ENCODE measurements around the gene CCDC178.

The CCDC178 gene

DNA sequence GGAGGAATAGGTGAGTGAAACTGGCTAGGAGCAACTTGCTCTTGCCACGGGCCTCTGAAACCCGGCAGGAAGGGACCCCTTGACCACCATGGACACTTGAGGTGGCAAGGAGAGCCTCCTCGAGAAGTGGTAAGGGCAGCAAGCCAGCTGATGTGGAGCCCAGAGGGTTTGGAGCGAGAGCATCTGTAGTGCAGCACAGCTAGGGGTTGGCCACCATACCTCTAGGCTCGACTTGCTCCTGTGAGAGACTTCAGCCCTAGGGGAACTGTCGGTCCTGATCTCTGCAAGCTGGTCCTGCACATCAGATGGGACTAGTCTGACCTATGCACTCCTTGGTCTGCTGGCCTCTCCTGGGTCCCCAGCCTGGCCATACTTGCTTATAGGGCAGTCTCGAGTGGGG lies 158.4 kb downstream of the CCDC178 start:
- Histone ChIP-seq H3K27ac (ENCODE audit: low read depth, low read length) (no peak overlapping the region), H3K9ac (ENCODE audit: low read length) (no peak overlapping the region), H4K20me1 (ENCODE audit: low read depth, low read length) (no peaks in the 10 kb centered on the region; the same call in 1 of the 2 replicates), H2AFZ (ENCODE audit: low read depth, low read length, severe bottlenecking) (no peak overlapping the region), H3K79me2 (ENCODE audit: insufficient read depth, low read length) (no peaks in the 10 kb centered on the region), H3K36me3 (ENCODE audit: low read length) (no peaks in the 10 kb centered on the region), H3K9me3 (ENCODE audit: insufficient read depth, low read length) (no peaks in the 10 kb centered on the region), H3K4me2 (ENCODE audit: low read depth, low read length, poor library complexity, severe bottlenecking) (no peak overlapping the region), H3F3A (ENCODE audit: insufficient read depth) (no peaks in the 10 kb centered on the region), H3K9me2 (replicated peaks; ENCODE audit: insufficient read depth, low read length) (no peaks in the 10 kb centered on the region), H3K4me3 (ENCODE audit: insufficient read depth, low read length, poor library complexity, severe bottlenecking) (no peak overlapping the region), H3K27me3 (ENCODE audit: low read length) (no peaks in the 10 kb centered on the region)
- TF ChIP-seq, protein P1, sequence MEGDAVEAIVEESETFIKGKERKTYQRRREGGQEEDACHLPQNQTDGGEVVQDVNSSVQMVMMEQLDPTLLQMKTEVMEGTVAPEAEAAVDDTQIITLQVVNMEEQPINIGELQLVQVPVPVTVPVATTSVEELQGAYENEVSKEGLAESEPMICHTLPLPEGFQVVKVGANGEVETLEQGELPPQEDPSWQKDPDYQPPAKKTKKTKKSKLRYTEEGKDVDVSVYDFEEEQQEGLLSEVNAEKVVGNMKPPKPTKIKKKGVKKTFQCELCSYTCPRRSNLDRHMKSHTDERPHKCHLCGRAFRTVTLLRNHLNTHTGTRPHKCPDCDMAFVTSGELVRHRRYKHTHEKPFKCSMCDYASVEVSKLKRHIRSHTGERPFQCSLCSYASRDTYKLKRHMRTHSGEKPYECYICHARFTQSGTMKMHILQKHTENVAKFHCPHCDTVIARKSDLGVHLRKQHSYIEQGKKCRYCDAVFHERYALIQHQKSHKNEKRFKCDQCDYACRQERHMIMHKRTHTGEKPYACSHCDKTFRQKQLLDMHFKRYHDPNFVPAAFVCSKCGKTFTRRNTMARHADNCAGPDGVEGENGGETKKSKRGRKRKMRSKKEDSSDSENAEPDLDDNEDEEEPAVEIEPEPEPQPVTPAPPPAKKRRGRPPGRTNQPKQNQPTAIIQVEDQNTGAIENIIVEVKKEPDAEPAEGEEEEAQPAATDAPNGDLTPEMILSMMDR (IDR thresholded peaks at IDR 0.05; ENCODE audit: insufficient read depth, low read length, poor library complexity, severe bottlenecking): no peak
- no peak for TF ChIP-seq EZH2phosphoT487 (conservative IDR thresholded peaks at IDR 0.05; ENCODE audit: low read length)

DNA sequence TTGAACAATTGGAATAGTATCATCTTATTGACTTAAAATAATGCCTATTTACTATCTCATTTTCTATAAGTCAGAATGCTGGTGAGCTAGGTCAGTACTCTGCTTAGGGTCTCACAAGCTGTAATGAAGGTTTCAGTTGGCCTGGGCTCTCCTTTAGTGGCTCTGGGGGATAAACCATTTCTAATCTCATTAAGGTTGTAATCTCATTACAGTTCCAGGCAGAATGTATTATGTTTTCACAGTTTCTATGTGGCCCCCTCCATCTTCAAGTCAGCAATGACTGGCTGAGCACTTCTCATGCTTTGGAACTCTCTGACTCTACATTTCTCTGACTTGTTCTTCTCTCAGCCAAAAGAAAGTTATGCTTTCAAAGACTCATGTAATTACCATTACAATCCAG lies 163.1 kb downstream of the CCDC178 start:
- Histone ChIP-seq H3K79me2 (ENCODE audit: insufficient read depth, low read length) (no peaks in the 10 kb centered on the region), H3K9me3 (ENCODE audit: insufficient read depth, low read length) (no peaks in the 10 kb centered on the region), H3K27ac (ENCODE audit: low read depth, low read length) (no peak overlapping the region), H3K36me3 (ENCODE audit: low read length) (no peaks in the 10 kb centered on the region), H3K27me3 (ENCODE audit: low read length) (no peaks in the 10 kb centered on the region), H3K9me2 (replicated peaks; ENCODE audit: insufficient read depth, low read length) (no peaks in the 10 kb centered on the region), H2AFZ (ENCODE audit: low read depth, low read length, severe bottlenecking) (no peak overlapping the region), H3K9ac (ENCODE audit: low read length) (no peak overlapping the region), H3K4me3 (ENCODE audit: insufficient read depth, low read length, poor library complexity, severe bottlenecking) (no peak overlapping the region), H4K20me1 (ENCODE audit: low read depth, low read length) (no peaks in the 10 kb centered on the region; the same call in 1 of the 2 replicates), H3K4me2 (ENCODE audit: low read depth, low read length, poor library complexity, severe bottlenecking) (no peak overlapping the region), H3F3A (ENCODE audit: insufficient read depth) (no peaks in the 10 kb centered on the region)
- TF ChIP-seq EZH2phosphoT487 (conservative IDR thresholded peaks at IDR 0.05; ENCODE audit: low read length): no peak
- TF ChIP-seq, protein P1 (IDR thresholded peaks at IDR 0.05; ENCODE audit: insufficient read depth, low read length, poor library complexity, severe bottlenecking): no peak

DNA sequence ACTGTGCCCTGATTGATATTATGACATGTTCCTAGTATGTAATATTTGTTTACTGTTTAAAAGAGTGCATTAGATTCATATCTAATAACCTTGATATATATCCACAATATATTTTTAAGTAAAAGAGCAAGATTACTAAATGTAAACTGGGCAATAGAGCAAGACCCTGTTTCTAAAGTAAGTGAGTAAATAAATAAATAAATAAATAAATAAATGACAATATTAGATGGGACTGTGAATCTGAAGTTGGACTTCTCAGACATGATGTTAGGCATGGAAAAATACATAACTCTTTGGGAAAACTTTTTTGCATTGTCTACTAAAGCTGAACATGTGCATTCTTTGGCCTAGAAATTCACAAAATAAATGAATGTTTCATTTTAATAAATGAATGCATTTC lies 164.7 kb downstream of the CCDC178 start:
- H3K27me3 ChIP-seq (ENCODE audit: low read length): no peaks in the 10 kb centered on the region
- TF ChIP-seq EZH2phosphoT487 (conservative IDR thresholded peaks at IDR 0.05; ENCODE audit: low read length): no peak
- TF ChIP-seq, protein P1 (IDR thresholded peaks at IDR 0.05; ENCODE audit: insufficient read depth, low read length, poor library complexity, severe bottlenecking): no peak
- H4K20me1 ChIP-seq (ENCODE audit: low read depth, low read length): peaks cover 6% of the 10 kb centered on the region; the same call in 1 of the 2 replicates
- no peak overlapping the region for H3K4me3 ChIP-seq (ENCODE audit: insufficient read depth, low read length, poor library complexity, severe bottlenecking)
- H3K9me3 ChIP-seq (ENCODE audit: insufficient read depth, low read length): no peaks in the 10 kb centered on the region
- no peak overlapping the region for H3K4me2 ChIP-seq (ENCODE audit: low read depth, low read length, poor library complexity, severe bottlenecking)
- no peaks in the 10 kb centered on the region for H3K9me2 ChIP-seq (replicated peaks; ENCODE audit: insufficient read depth, low read length)
- H3K36me3 ChIP-seq (ENCODE audit: low read length): peaks cover 2% of the 10 kb centered on the region; the same call in 1 of the 2 replicates
- no peaks in the 10 kb centered on the region for H3F3A ChIP-seq (ENCODE audit: insufficient read depth)
- no peak overlapping the region for H3K27ac ChIP-seq (ENCODE audit: low read depth, low read length)
- no peak overlapping the region for H2AFZ ChIP-seq (ENCODE audit: low read depth, low read length, severe bottlenecking)
- H3K9ac ChIP-seq (ENCODE audit: low read length): no peak overlapping the region
- no peaks in the 10 kb centered on the region for H3K79me2 ChIP-seq (ENCODE audit: insufficient read depth, low read length)

All from SU-DHL-6 (cell line).